Esophagus (tissue), 2 donors: ENCODE results near the gene ALPG. TPM values are rescaled to one million over a fixed set of nuclear protein-coding genes. Genes with fewer than 3 reads are reported as not detected.
"Not testable (repeated sequence)": the region's sequence is repeated elsewhere in the genome, so short reads cannot be mapped to it uniquely, and the experiment has no call there.

Experiments used
- H3K27ac ChIP-seq, 2 donors: one replicate each; pipeline ENCODE4 v1.5.1; 2013; ENCODE audit warnings: low read depth in 2 of 2, mild to moderate bottlenecking in 2 of 2, inconsistent platforms in 1 of 2, low read length in 1 of 2, moderate library complexity in 1 of 2
- H3K27me3 ChIP-seq, 2 donors: one replicate each; pipeline ENCODE4 v1.6.1; 2013; ENCODE audit warnings: low read length in 2 of 2, control low read depth in 1 of 2, mild to moderate bottlenecking in 1 of 2; ENCODE audit not compliant: insufficient read depth in 2 of 2, control insufficient read depth in 1 of 2
- H3K36me3 ChIP-seq, 2 donors: one replicate each; pipeline ENCODE4 v1.6.1; 2013; ENCODE audit warnings: low read length in 1 of 2; ENCODE audit not compliant: control insufficient read depth in 2 of 2, insufficient read depth in 2 of 2
- H3K4me1 ChIP-seq, 2 donors: one replicate each; pipeline ENCODE4 v1.6.1; 2013; ENCODE audit warnings: low read length in 1 of 2; ENCODE audit not compliant: control insufficient read depth in 2 of 2, insufficient read depth in 2 of 2
- H3K4me3 ChIP-seq, 2 donors: one replicate each; pipeline ENCODE4 v1.5.1; 2013; ENCODE audit warnings: low read length in 2 of 2, mild to moderate bottlenecking in 2 of 2, low read depth in 1 of 2, moderate library complexity in 1 of 2
- H3K9me3 ChIP-seq, 2 donors: one replicate each; pipeline ENCODE4 v1.6.1; 2013; ENCODE audit warnings: mild to moderate bottlenecking in 2 of 2, low read depth in 1 of 2, low read length in 1 of 2, moderate library complexity in 1 of 2; ENCODE audit not compliant: control insufficient read depth in 2 of 2, insufficient read depth in 1 of 2
- WGBS, 2 donors: extraction: QIAGEN DNeasy Blood & Tissue Kit; methylation state at CpG; one replicate each; pipeline ENCODE4 v1.1.7; 2013; 5-methylcytosine and 5-hydroxymethylcytosine counted together
- polyA plus RNA-seq, 2 donors: library from polyadenylated mRNA; stranded (reverse); fragments of 200-250 nt; gene quantifications; one replicate each; pipeline ENCODE4 v1.2.3, GENCODE V29; 2013
- donor health status: healthy with polysubstance abuse.
- donor health status: Bipolar disorder and iron deficiency.

ALPG gene
- polyA plus RNA-seq, 2 donors, result not detected

GRCh38 chr2:232376713-232377112 is 29.9 kb upstream of the ALPG start:
- Histone ChIP-seq H3K27me3 (no peaks in the 10 kb centered on the region), H3K4me1 (no peaks in the 10 kb centered on the region), H3K4me3 (no peak overlapping the region), H3K27ac (no peak overlapping the region), H3K9me3 (no peaks in the 10 kb centered on the region), H3K36me3 (no peaks in the 10 kb centered on the region)
- 87% methylated on average over 7 of the region's 7 CpGs for WGBS, 2 donors

GRCh38 chr2:232377319-232377718 is 29.3 kb upstream of the ALPG start:
- Histone ChIP-seq H3K9me3 (no peaks in the 10 kb centered on the region), H3K27ac (no peak overlapping the region), H3K27me3 (peaks cover 0 to 5% of the 10 kb centered on the region in 2 donors), H3K4me3 (no peak overlapping the region), H3K4me1 (no peaks in the 10 kb centered on the region), H3K36me3 (no peaks in the 10 kb centered on the region)
- WGBS, 2 donors, result 88 to 93% methylated on average over 7 of the region's 7 CpGs

- Histone ChIP-seq H3K4me1 (no peaks in the 10 kb centered on the region), H3K27ac (no peak overlapping the region), H3K4me3 (no peak overlapping the region), H3K27me3 (peaks cover 0 to 6% of the 10 kb centered on the region in 2 donors), H3K9me3 (no peaks in the 10 kb centered on the region), H3K36me3 (no peaks in the 10 kb centered on the region)
- 78 to 83% methylated on average over 17 of the region's 17 CpGs for WGBS, 2 donors
These were observed 28.6 kb upstream of the ALPG start for GRCh38 chr2:232377841-232378734.

GRCh38 chr2:232378735-232379151 is 27.9 kb upstream of the ALPG start, which contains the start of gene ALPP:
TSS of gene ALPP (plus strand) at chr2:232378751. CDS start at chr2:232378803, 52 bp downstream.
- H3K4me1 ChIP-seq, H3K27me3 ChIP-seq, H3K4me3 ChIP-seq, H3K9me3 ChIP-seq, H3K27ac ChIP-seq, H3K36me3 ChIP-seq: not testable (repeated sequence)
- WGBS, 2 donors, result 76% methylated on average over 11 to 12 of the region's 12 CpGs

GRCh38 chr2:232379610-232380590 is 26.7 kb upstream of the ALPG start:
- not testable (repeated sequence) for H3K27me3 ChIP-seq, H3K4me3 ChIP-seq, H3K4me1 ChIP-seq, H3K36me3 ChIP-seq, H3K27ac ChIP-seq, H3K9me3 ChIP-seq
- 86% methylated on average over 31 to 41 of the region's 41 CpGs for WGBS, 2 donors

GRCh38 chr2:232381204-232382031 is 25.2 kb upstream of the ALPG start:
- H3K36me3 ChIP-seq, H3K9me3 ChIP-seq, H3K27ac ChIP-seq, H3K4me3 ChIP-seq, H3K27me3 ChIP-seq, H3K4me1 ChIP-seq: not testable (repeated sequence)
- WGBS, 2 donors, result 25 to 30% methylated on average over 36 to 59 of the region's 59 CpGs

GRCh38 chr2:232382331-232383225 is 24.1 kb upstream of the ALPG start:
- no peak overlapping the region for H3K4me3 ChIP-seq
- peaks cover 4 to 8% of the 10 kb centered on the region in 2 donors for H3K4me1 ChIP-seq
- H3K9me3 ChIP-seq, result no peaks in the 10 kb centered on the region
- 54 to 55% methylated on average over 18 of the region's 18 CpGs for WGBS, 2 donors
- no peak overlapping the region for H3K27ac ChIP-seq
- H3K36me3 ChIP-seq, result no peaks in the 10 kb centered on the region
- H3K27me3 ChIP-seq, result peaks cover 6 to 20% of the 10 kb centered on the region in 2 donors

- peaks cover 6 to 31% of the 10 kb centered on the region in 2 donors for H3K27me3 ChIP-seq
- H3K4me1 ChIP-seq, result peaks cover 7 to 8% of the 10 kb centered on the region in 2 donors
- H3K4me3 ChIP-seq, result no peak overlapping the region
- H3K27ac ChIP-seq, result no peak overlapping the region
- H3K9me3 ChIP-seq, result peaks cover 0 to 2% of the 10 kb centered on the region in 2 donors
- 82 to 85% methylated on average over 1 of the region's 1 CpG for WGBS, 2 donors
- no peaks in the 10 kb centered on the region for H3K36me3 ChIP-seq
These were observed 22.2 kb upstream of the ALPG start for GRCh38 chr2:232384466-232384865.
